NCI-H446 (cell line): ENCODE measurements around the gene ARSA.
"Not testable (repeated sequence)": the region's sequence is repeated elsewhere in the genome, so short reads cannot be mapped to it uniquely, and the experiment has no call there.

Experiments
- DNase-seq, 2 experiments: peaks; one replicate each; lab custom pipeline; 2025; lab: John Stamatoyannopoulos, UW

The ARSA gene

GRCh38 chr22:50654664-50655063, 26.7 kb upstream of the ARSA start:
- not testable (repeated sequence) for DNase-seq

- DNase-seq = no peak
These were observed 25.3 kb upstream of the ARSA start for GRCh38 chr22:50653256-50653655.

- DNase-seq = not testable (repeated sequence)
These were observed 15.8 kb upstream of the ARSA start for GRCh38 chr22:50643821-50644101.

GRCh38 chr22:50643021-50643820, 15.3 kb upstream of the ARSA start:
- not testable (repeated sequence) for DNase-seq

- DNase-seq = no peak
These were observed 14.0 kb upstream of the ARSA start for GRCh38 chr22:50641696-50642607.

GRCh38 chr22:50640857-50641647, 13.1 kb upstream of the ARSA start:
- no peak for DNase-seq

- DNase-seq = not testable (repeated sequence)
These were observed 12.3 kb upstream of the ARSA start for GRCh38 chr22:50640296-50640695.

- no peak for DNase-seq
These were observed 7.6 kb upstream of the ARSA start for GRCh38 chr22:50635591-50635990.

- DNase-seq = no peak
These were observed 5.8 kb upstream of the ARSA start for GRCh38 chr22:50633771-50634170.

GRCh38 chr22:50633086-50633485, 5.1 kb upstream of the ARSA start:
- DNase-seq = no peak

- no peak for DNase-seq
These were observed 2.4 kb upstream of the ARSA start for GRCh38 chr22:50630376-50630775.

GRCh38 chr22:50628543-50629134, 687 bp upstream of the ARSA start:
- DNase-seq = no peak

GRCh38 chr22:50626850-50627641, 906 bp downstream of the ARSA start:
- DNase-seq = no peak

- DNase-seq = no peak
These were observed 1.6 kb downstream of the ARSA start for GRCh38 chr22:50626314-50626849.

GRCh38 chr22:50625568-50626313, 2.2 kb downstream of the ARSA start:
- no peak for DNase-seq

- DNase-seq = no peak
These were observed 2.8 kb downstream of the ARSA start for GRCh38 chr22:50625131-50625567.

- DNase-seq = no peak
These were observed 3.4 kb downstream of the ARSA start for GRCh38 chr22:50624347-50625130.

GRCh38 chr22:50622723-50623327, 5.1 kb downstream of the ARSA start:
- no peak for DNase-seq
